Embryonic facial prominence (tissue), 1 donor: ENCODE measurements around the gene EXD3.

Experiments
- DNase-seq: peaks from one replicate; pipeline ENCODE4 v3.0.0-alpha.2; 2016; ENCODE audit errors: extremely low spot score

EXD3 gene

DNA sequence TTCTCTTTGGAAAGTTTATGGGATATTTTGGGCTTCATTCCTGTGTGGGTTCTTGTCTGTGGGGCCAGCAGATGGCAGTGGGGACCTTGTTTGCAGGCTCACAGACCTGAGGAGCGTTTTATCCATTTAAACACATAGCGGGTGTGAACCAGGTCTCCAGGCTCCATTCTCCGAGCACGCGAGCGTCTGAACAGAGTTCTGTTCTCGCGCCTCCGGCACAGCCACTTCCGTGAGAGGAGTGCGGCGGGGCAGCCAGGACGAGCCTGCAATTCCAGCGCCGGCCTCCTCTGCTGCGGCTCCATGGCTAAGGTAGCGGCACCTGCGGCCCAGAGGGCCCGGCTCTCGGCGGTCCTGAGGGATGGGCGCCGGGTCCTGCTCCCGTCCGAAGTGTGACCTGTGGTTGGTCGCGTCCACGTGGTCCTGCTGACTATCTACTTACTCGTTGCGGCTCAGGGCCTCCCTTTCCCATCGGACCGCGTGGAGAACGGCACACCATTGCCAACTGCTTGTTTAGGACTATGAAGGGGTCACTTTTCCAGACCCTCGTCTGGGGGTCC lies 128.2 kb downstream of the EXD3 start:
- DNase-seq, result no peak

DNA sequence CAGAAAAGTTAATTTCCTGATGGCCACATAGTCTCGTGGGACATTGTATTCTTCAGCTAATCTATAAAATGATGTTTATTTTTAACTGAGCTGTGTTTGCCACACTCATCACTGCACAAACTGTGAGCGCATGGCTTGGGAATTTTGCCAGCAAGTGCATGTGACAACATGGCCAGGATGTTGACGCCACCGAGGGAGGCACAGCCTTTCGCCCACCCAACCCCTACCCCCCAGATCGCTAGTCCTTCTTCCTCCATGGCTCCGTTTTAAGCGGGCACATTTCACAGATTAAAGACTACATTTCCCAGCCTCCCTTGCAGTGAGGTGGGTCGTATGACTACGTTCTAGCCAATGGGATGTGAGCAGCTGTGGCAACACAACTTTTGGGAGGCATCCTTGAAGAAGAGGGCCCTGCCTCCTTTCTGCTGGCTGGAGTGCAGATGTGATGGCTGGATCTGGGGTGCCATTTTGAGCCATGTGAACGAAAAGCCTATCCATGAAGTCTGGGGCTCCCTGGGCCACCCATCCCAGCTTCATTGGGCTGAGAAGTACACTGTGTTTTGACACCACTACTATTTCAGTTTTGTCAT lies 128.8 kb downstream of the EXD3 start:
- no peak for DNase-seq

DNA sequence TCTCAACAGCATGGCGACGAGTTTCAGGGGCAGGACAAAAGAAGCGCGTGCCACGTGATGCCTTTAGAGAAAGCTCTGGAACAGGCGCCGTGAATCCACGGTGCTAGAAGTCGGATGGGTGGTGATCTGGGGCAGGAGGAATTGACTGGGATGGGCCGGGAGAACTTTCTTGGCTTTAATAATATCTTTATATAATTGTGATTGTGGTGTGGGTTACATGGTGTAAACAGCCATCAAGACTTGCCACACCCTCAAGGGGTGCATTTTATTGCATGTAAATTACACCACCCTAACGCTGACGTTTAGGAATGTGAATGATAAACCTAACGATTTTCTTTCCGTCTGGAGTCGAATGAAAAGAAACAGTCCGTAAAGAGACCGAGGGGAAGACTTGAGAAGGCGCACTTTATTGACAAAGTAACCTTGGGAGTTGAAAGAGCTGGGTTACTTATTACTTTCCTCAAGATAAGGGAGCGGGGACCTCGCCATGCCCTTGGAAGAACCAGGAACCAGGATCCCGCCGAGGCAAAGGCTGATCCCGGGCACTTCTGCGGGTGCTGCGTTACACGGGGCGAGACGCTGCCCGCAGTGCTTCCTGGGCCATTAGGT lies 129.4 kb downstream of the EXD3 start:
- DNase-seq, result no peak

DNA sequence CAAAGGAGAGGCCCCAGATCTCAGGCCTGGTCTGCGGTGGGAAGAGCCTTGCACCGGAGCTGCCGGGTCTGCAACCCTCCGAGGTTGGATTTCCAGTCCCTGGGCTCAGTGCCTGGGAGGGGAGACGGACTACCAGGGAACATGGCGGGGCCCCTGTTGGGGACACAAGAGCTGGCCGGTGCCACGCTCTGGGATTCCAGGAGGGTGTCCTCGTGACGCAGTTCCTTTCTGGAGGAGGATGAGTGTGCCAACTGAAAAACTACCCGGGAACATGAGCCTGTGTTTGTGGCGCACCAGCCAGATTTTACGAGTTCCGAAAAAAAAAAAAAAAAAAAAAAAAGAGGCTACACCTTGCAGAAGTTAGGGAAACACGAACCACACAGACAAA lies 129.9 kb downstream of the EXD3 start:
- DNase-seq, result no peak

- no peak for DNase-seq
Measured at GRCh38 chr9:137286975-137287383, 136.0 kb downstream of the EXD3 start.

DNA sequence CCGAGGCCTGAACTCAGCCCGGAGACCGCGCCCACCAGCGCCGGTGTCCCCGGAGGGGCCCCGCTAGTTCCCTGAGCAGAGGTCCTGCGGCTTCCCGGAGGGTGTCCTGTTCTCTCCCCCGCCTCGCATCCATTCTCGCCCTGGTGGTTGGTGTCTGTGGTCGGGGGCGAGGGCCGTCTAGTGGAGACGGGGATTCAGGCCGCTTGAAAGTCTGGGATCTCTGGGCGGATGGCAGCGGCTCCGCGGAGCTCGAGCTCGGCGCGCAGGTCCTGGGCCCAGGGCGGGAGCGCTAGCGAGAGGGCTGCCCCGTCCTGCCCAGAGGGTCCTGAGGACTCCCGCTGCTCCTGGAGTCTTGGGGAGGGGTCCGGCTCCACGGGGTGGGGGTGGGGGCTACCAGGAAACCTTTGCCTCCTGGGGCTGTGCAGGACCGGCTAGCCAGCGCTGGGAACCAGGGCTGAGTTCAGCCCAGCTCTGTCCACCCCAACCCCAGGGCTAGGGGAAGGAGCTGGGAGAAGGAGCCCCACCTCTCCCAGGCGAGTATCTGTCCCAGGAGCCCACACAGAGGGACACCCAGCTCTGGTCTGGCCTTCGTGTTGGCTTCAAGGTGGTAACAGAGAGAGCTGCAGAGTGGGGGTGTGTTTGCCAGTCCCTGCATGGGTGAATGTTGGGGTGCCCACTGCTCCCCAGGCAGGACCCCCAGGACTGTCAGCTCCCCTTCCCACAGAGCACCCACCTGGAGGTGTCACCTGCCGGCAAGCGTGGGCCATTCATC lies 141.4 kb downstream of the EXD3 start:
- DNase-seq, result no peak

DNA sequence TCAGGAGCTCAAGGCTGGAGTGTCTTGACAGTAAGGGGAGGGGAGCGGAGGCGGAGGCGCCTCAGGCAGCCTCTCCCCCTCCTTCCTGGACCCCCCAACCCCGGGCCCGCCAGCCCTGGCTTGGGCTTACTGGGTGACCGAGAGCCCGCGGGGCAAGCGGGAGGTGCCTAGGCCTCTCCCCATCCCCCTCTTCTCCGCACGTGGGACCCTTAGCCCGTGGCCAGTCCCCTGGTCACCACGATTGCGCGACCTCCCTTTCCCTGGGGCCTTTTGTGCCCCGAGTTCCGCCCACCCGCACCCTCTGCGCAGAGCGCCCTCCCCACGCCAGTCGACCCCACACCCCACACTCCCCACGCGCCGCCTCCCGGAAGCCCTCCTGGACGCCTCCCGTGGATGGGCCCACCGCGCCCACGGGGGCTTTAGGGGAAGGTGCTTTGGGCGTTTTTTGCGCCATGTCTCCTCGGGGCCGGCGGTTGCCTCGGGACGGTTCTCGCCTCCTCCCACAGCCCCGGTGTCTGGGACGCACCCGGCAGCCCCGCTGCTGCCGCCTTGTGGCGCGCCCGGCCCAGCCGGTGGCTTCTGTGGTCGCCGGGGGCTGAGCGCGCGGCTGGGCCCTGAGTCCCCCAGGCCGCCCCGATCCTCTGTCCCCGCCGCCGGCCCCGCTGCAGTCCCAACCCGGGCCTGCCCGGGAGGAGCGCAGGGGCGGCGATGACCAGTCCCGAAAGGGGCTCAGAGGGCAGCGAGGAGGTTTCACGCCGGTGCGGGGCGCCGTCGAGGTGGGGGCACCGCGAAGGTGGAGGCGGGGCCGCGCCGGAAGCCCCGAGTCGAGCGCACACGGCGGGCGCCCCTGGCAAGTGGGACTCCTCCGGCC lies 142.3 kb downstream of the EXD3 start:
- DNase-seq, result no peak

DNA sequence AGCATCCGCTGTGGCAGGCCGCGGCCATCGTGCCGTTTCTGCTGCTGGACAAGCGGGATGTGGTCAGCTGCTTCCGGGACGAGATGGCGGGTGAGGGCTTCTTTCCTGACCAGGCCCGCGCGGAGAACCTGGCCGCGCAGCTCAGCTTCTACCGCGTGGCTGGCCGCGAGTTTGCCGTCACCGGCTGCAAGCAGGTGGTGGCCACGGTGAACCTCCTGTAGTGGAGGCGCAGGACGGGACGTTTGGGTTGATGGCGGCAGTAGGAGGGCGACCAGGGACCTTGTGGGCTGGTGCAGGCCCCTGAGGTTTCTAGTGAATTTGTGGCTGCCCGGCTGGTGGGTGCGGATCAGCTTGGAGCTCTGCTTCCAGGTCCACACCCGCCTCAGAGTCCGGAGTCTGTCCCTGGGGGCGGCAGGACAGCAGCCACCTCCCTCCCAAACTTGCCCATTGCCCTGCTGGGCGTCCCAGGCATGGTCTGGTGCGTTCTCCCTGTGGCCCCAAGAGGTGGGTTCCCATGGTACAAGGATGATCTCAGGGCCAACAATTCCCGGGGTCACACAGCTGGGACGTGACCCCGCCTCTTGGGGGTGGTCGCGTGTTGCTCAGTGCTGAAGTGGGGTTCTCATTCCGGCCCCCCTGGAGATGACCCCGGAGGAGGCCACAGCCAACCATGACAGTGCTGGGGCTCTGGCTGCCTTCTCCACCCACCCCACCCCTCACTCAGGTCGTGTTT lies 143.1 kb downstream of the EXD3 start:
- no peak for DNase-seq

DNA sequence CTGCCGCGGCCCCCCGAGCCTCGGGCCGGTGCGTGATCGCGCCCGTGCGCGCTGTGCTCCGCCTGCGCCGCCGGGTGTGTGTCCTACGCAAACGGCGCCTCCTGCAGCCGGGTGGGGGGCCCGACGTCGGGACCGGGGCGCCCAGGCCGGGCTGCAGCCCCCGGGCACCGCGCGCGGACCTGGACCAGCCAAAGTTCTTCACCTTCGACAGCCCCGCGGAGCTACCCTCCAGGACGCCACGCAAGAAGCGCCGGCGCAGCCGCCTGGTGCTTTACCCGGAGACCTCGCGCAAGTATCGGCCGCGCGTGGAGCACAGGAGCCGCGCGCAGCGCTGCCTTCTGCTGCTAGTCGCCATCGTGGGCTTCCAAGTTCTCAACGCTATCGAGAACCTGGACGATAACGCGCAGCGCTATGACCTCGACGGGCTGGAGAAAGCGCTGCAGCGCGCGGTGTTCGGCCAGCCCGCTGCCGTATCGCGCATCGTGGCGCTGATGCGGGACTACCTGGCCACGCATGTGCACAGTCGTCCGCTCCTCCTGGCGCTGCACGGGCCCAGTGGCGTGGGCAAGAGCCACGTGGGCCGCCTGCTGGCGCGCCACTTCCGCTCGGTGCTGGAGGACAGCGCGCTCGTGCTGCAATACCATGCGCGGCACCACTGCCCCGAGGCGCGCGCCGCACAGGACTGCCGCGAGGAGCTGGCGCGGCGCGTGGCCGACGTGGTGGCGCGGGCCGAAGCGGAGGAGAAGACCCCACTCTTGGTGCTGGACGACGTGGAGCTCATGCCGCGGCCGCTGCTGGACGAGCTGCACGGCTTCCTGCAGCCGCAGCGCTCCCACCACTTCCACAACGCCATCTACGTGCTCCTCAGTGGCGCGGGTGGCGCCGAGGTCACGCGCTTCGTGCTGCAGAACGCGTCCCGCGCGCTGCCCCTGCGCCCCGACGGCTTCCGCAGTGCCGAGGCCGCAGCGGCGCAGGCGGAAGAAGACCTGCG lies 143.9 kb downstream of the EXD3 start:
- no peak for DNase-seq

- DNase-seq, result no peak
Measured at GRCh38 chr9:137278061-137278701, 144.8 kb downstream of the EXD3 start.

DNA sequence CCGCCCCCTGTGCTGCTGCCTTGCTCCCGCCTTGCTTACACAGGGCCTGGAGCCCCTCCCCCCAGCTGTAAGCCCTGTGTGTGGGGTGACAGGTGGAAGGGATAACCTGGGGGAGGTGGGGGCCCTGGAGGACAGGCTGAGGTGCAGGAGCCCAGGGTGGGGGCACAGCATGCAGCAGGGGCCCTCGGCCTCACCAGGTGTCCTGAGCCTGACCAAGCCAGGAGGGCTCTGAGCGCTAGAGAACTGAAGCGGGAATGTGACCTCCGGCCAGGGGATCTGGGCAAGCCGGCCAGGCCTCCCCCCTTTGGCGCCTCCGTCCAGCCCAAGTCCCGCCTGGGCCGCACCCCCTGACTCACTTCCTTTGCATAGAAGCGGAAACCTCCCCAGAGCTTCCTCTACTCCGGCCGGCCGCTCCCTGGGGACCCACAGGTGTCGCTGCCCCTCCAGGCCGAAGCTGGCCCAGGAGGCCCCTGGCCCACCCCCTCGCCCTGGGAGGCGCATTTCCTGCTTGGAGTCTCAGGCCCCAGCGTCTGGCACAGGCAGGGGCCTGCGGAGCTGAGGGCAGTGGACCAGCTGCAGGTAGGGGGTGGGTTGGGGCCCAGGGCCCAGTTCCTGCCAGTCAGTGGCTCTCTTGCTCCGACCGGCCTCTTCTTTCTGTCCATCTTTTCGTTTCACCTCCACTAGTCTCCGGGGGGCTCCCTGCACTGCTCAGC lies 145.5 kb downstream of the EXD3 start, which contains the start of gene TOR4A:
Gene TOR4A, plus strand, starts transcription at position 398 of the 713 bp plus-strand sequence. CDS start 964 bp downstream, outside the sequence.
- DNase-seq, result no peak

DNA sequence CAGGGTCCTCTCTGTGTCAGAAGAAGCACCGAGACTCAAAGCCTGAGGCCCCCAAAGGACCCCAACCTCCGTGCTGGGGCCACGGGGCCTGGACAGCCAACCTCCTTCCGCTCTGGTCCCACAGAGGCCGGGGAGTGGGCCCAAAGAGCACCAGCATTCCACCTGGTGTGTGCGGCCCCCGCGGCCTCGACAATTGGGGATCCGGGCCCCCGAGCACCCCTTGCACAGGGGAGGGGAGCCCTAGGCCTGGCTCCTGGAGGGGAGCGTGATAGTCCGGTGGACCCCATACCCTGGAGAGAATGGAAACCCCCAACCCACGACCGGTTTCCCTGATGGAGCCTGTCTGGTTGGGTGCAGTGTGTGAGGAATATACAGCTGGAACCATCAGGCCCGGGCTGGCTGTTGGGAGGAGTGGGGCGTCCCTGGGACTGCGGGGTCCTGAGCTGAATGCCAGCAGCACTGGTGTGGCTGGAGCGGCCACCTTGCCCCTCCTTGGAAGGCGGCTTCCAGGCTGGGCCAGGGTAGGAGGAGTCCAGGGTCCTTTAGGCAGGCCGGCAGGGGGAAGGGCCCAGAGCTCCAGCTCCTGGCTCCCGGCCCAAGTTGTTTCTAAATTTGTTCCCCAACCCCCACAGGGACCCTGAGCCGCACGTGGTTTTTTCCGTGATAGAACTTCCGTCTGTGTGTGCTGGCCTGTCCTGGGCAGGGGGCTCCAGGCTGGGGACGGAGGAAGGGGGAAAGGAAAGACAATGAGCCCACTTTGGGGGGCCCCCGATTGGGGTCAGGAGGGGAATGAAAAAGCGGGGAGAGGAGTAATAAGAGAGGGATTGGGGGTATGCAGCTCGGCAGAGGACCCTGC lies 146.3 kb downstream of the EXD3 start:
- DNase-seq, result peak; percentile 58

DNA sequence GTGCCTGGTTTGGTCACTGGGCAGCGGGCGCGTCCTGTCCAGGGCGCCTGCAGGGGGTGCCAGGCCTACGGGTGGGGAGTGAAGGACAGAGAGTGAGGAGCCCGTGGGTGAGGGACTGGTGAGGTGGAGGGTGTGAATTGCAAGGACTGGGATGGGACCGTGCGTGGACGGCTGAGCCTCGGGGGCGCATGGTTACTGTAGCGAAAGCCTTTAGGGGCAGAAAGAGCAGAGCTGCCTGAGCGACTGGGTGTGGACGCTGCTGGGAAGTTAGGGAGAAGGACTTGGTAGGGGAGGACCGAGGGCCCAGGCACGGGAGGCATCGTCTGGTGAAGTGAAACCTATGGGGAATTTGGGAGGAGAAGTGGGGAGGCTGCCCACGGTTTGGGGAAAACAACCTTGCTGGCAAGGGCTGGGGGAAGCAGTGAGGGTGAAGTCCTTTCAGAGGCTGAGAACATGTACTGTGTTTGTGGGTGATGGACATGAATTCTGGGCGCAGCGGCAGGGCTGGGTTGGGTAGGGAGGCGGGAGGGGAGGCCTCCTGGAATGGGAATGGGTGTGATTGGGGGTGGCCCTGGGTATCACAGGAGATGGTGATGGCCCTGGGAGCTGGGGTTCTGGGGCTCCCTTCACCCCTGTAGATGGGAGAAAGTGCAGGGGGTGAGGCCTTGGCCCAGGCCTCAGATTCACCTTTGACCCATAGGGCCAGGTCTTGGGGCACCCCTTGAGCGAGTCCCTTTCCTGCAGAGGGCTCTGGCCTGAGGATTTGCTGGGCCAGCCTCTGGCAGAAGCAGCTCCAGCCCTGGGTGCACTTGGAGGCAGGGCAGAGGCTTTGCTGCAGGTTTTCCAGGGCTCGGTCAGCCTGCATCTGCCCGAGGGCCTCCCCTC lies 147.1 kb downstream of the EXD3 start:
- no peak for DNase-seq

DNA sequence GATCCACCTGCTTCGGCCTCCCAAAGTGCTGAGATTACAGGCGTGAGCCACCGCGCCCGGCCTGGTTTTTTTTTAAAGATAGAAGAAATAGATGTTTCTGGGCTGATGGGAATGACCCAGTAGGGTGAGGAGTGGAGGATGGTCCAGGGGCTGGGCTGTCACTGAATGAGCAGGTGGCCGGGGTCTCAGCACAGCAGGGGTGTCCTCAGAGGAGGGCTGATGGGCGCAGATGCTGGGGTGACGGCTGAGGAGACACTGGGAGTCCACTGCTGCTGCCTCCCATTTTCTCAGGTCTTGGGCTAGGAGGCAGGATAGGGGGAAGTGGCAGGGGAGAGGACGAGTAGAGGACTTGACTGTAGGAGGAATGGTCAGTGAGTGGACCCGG lies 147.8 kb downstream of the EXD3 start:
- DNase-seq, result no peak

DNA sequence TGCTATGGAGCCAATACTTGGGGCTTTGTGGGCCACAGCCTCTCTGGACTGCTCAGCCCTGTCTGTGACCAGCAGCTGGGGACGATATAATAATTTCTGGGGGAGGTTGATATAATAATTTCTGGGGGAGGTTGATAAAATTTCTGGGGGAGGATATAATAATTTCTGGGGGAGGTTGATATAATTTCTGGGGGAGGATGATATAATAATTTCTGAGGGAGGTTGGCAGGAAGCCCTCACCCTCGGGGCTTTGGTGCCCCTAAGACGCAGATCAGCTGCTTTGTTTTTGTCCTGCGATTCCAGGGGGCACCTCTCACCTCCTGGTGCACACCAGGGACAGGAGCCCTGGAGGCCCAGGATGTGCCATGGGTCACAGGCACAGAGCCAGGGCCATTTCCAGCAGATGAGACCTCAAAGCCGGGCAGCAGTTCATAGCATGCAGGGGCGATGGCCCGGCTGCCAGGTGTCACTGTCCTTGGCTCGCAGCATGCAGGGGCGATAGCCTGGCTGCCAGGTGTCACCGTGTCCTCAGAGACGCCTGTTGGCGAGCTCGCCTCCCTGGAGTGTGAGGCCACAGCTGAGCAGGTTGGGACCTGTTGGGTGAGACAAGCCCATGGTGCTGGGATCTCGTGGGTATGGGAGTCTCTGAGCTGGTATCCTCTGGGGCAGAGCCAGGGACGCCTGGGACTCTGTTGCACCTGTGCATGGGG lies 149.2 kb downstream of the EXD3 start:
- no peak for DNase-seq

DNA sequence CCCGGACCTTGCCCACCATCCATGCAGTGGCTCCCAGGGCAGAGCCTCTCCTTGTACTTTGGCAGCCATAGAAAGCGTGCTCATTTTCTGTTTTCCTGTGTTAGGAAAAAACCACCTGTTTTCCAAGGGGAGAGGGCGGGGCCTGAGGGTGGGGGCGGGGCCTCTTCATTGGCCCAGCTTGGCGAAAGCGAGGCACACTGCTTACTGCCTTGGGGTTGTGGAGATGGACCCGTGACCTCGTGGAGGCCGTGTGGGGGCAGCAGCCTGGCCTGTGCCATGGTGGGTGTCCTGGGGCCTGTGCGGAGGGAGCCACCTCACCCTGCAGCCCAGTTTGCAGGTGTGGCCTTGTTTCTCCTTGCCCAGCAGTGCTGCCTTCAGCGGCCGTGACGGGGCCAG lies 149.9 kb downstream of the EXD3 start:
- no peak for DNase-seq
